CD4-positive, alpha-beta T cell treated with Interleukin-17A for 1 hour (primary cell): ENCODE measurements around the gene TP53TG3C.
"Not testable (repeated sequence)": the region's sequence is repeated elsewhere in the genome, so short reads cannot be mapped to it uniquely, and the experiment has no call there.

Source experiments
- DNase-seq: peaks from one replicate; pipeline ENCODE4 v3.0.0-alpha.2; 2020

The TP53TG3C gene, protein sequence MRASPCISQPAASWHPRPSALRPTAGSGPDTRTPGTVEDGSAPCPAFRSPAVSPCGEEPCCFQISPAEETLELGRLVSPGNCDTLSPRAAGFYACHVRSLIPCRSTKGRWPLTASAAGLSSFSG

DNA sequence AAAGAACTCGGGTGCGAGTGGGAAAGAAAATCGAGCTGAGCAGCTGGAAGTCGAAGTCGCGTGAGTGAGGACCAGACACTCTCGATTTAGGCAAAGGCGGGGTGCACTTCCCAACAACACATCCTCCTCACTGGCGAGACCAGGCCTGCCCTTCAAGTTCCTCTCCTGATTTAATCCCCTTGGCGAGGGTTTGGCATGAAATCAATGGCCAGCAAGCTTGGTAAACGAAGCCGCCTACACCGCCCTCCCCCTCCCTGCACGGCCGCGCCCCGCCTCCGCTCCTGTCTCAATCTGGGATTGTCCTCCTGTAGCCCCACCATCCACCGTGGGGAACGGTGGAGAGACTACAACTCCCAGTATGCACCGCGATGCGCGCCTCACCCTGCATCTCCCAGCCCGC, at the start of gene TP53TG3C:
TP53TG3C (plus strand) TSS at position 301 of the 400 bp plus-strand sequence; CDS start at position 369, 68 bp downstream.
- DNase-seq: not testable (repeated sequence)
